ENCODE measurements around the gene DARS1.

Gene DARS1

GRCh38 chr2:135876066-135876711 is 109.2 kb downstream of the DARS1 start, which contains the start of gene MCM6:
MCM6 (minus strand) TSS chr2:135876443; CDS start chr2:135876365, 78 bp downstream.
- DNase-seq = peak; percentile 98

- peak; percentile 44 to 66 for DNase-seq
Measured at GRCh38 chr2:135875491-135876065, 109.8 kb downstream of the DARS1 start.

- no peak for DNase-seq
Measured at GRCh38 chr2:135874777-135875365, 110.6 kb downstream of the DARS1 start.

GRCh38 chr2:135870571-135870970 is 114.9 kb downstream of the DARS1 start:
- DNase-seq = no peak

- no peak for DNase-seq
Measured at GRCh38 chr2:135863233-135863632, 122.2 kb downstream of the DARS1 start.

- no peak for DNase-seq
Measured at GRCh38 chr2:135862718-135863117, 122.7 kb downstream of the DARS1 start.

Data from AML-193 (cell line).